GM23338 (cell line): ENCODE results near the gene TAF1A.

Experiments used
- CTCF ChIP-seq, 2 experiments: fragments of 200-600 bp in 1 of 2; sonication (generic) in 1 of 2; conservative IDR thresholded peaks; 2 replicates each; pipeline versions ENCODE4 v1.5.1 to v1.6.1; 2016 to 2017; ENCODE audit warnings: antibody characterized with exemption in 2 of 2, low read depth in 2 of 2, mild to moderate bottlenecking in 2 of 2, moderate library complexity in 1 of 2
- EZH2 ChIP-seq: fragments of 200-600 bp; sonication (generic); IDR thresholded peaks from one replicate; pipeline ENCODE4 v1.8.0; 2017; ENCODE audit warnings: antibody characterized with exemption, mild to moderate bottlenecking, low read depth; ENCODE audit not compliant: unreplicated experiment
- EZH2phosphoT487 ChIP-seq: fragments of 200-600 bp; sonication (generic); IDR thresholded peaks from one replicate; pipeline ENCODE4 v1.8.1; 2018; ENCODE audit warnings: antibody characterized with exemption; ENCODE audit not compliant: unreplicated experiment
- JUNB ChIP-seq: IDR thresholded peaks from one replicate; pipeline ENCODE4 v1.6.1; 2016; ENCODE audit warnings: antibody characterized with exemption; ENCODE audit not compliant: unreplicated experiment
- POLR2AphosphoS5 ChIP-seq: IDR thresholded peaks from 2 replicates; pipeline ENCODE4 v1.6.1; 2016; ENCODE audit warnings: antibody characterized with exemption, low read depth
- REST ChIP-seq: IDR thresholded peaks from one replicate; pipeline ENCODE4 v1.6.1; 2018; ENCODE audit warnings: antibody characterized with exemption; ENCODE audit not compliant: unreplicated experiment
- ZNF331 ChIP-seq: fragments of 250-450 bp; sonication (Bioruptor Pico); IDR thresholded peaks from 2 replicates; pipeline ENCODE4 v1.5.0; 2020; ENCODE audit warnings: low read depth, mild to moderate bottlenecking, moderate library complexity

GRCh38 chr1:222606757-222607156, 17.0 kb upstream of the TAF1A start:
- TF ChIP-seq EZH2 (no peak), CTCF (conservative IDR thresholded peaks at IDR 0.05; ENCODE audit: low read depth in 2 of 2) (no peak), REST (no peak), POLR2AphosphoS5 (no peak), JUNB (no peak), ZNF331 (CRISPR knock-in tag) (no peak), EZH2phosphoT487 (no peak)
